Measurements from ENCODE around the gene PTPN22.

The PTPN22 gene

GRCh38 chr1:113846391-113847035, 25.0 kb downstream of the PTPN22 start:
- no peak for DNase-seq

DNA sequence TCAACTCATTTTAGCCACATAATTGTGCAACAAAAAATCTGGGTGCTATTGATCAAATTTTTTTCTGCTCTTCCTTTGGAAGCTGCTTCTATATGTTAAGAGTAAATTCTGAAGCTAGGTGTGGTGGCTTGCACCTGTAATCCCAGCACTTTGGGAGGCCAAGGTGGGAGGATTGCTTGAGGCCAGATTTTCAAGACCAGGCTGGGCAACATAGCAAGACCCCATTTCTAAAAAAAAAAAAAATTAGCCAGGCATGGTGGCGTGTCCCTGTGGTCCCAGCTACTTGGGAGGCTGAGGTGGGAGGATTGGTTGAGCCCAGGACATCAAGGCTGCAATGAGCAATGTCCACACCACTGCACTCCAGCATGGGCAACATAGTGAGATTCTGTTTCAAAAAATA, 35.0 kb downstream of the PTPN22 start:
- DNase-seq = no peak

DNA sequence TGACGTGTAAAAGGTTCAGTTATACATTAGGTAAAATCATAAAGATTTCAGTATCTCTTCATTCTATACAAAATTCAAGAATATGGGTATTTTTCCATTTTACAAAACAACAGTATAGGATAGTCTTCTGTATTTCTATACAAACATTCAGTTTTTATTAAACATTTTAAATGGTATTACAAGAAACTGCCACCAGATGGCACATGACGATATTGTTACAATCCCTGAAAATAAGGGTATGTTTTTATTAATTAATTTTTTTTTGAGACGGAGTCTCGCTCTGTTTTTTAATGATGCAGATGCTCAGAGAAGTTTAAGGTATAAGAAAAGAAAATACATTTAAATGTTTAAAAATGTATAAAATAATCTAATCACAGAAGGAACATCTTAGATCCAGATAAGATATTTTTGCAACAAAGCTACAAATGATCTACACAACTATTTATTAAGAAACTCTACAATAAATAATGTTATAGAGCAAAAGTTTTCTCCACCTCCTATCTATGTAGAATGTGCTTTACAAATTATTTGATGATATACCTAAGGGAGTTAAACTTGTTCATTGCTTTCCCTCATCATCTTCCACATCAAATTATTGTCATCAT, 35.7 kb downstream of the PTPN22 start:
- DNase-seq = peak; percentile 28 to 34

DNA sequence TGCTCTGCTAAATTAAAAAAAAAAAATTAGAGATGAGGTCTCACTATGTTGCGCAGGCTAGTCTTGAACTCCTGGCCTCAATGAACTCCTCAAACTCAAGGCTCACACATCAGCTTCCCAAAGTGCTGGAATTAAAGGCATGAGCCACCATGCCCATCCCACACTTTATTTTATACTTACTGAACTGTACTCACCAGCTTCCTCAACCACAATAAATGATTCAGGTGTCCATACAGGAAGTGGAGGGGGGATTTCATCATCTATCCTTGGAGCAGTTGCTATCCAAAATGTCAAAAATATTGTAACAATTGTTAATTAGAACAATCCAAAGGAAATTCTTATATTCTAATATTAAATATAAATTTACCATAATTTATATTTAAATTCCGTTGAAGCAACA, 36.8 kb downstream of the PTPN22 start:
- DNase-seq = no peak

GRCh38 chr1:113830039-113830438, 41.5 kb downstream of the PTPN22 start:
- DNase-seq = no peak

GRCh38 chr1:113821916-113822315, 49.6 kb downstream of the PTPN22 start:
- DNase-seq = no peak

DNA sequence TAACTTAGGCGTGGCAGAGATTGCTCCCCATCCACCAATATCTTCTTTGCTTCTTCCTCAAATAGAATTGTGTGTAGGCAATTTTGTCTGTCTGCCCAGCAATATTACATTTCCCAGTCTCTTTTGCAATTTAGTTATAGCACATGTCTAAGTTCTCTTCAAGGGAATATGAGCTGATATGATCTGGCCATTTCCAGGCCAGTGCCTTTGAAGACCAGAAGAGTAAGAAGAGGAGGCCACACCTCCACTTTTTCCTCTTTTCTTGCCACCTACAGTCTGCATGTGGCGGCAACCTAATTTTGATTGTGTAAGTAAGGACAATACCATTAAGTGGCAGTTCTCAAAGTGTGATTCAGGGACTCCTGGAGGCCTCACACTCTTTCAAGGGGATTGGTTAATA, 52.9 kb downstream of the PTPN22 start:
- no peak for DNase-seq

DNA sequence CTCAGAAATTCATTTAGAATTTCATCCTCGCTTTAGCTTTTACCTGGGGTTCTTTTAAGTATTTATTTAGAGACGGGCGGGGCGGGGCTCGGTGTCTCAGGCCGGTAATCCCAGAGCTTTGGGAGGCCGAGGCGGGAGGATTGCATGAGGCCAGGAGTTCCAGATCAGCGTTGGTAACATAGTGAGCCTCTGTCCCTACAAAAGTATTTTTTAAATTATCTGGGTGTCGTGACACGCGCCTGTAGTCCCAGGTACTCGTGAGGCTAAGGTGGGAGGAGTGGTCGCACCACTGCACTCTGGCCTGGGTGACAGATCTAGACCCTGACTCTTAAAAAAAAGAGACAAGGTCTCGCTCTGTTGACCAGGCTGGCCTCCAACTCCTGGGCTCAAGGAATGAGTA, 58.3 kb downstream of the PTPN22 start:
- no peak for DNase-seq

DNA sequence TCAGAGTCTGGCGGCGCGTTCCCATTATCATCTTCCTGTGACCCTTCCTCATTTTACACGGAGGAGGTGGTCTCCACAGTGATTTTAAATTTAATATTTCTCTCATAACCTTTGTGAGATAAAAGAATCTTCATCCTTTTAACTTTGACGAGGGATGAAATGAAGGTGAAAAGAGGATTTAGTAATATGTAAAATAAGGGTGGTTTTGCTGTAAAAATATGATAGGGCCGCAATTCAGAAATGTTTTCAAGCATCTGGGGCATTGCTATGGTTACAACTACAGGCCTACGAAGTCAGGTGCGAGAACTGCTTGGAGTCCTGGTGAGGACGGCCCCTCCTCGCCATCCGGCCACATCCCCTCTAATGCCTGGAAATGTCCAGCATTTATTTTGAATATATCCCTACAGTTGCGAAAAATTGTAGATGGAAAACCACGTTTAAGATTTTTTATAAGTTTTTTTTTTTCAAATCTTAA, 58.8 kb downstream of the PTPN22 start:
- DNase-seq = peak in 1 of 2 experiments; percentile 39

GRCh38 chr1:113811888-113812660, 59.4 kb downstream of the PTPN22 start, which contains the start of gene RSBN1:
Gene RSBN1 (minus strand): TSS chr1:113812476. CDS start chr1:113812412, 64 bp downstream.
- DNase-seq = peak; percentile 96 to 98

GRCh38 chr1:113811156-113811887, 60.2 kb downstream of the PTPN22 start:
- peak; percentile 6 to 38 for DNase-seq

DNA sequence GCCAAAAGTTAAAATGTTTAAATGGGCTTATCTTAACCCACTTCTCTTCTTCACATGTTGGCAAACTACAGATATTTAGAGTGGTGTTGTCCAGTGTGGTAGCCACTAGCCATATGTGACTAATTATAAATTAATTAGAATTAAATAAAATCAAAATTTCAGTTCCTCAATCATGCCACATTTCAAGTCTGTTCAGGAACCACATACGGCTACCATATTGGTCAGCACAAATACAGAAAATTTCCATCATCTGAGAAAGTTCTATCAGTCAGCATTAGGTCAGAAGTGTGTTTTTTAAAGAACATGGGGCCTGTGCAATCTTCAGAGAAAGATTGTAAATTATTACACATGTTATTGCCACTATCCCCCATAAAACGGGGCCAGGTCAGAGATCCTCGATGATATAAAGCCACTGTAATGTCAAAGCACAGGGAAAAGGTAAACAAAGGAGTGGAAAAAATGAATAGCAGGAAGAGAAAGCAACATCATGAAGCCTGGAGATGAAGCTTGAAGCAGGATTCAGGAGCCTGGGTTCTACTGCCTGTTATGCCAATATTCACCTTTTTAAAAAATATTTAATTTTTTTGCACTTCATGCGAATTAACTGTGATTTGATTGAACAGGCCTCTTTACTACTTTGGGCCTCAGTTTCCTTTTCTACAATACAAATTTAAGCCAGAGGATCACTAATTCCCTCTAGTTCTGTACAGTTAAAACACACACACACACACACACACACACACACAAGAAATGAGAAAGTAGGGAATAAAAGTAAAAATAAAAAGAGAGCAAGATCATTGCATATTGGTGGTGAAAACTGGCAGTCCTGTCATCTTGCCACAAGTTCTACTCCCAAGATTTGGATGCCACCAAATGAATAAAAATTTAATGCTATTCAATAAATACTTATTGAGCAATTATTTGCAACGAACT, 61.6 kb downstream of the PTPN22 start:
- no peak for DNase-seq

DNA sequence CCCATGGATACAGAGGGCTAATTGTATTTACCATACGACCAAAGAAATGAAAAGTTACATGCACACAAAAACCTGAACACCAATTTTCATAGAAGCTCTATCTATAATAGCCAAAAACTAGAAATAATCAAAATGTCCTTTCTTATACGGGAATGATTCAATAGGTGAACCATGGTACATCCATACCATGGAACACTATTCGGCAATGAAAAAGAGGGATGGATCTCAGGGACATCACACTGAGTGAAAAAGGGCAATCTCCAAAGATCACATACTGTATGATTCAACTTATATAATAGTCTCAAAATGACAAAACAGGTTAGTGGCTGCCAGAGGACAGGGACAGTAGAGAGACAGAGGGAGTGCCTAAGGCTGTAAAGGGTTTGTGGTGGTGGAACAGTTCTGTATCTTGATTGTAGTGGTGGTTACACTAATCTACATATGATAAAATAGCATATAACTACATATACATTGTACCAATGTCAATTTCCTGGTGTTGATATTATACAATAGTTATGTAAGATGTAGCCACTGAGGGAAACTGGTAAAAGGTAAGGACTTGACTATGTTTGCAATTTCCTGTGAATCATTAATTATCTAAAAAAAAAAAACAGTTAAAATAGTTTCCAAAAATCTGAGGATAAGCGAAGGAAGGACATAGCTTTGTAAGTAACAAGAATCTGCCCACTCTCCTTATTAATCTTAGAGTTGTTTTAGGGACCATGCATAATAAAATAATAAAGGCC, 62.9 kb downstream of the PTPN22 start:
- no peak for DNase-seq

DNA sequence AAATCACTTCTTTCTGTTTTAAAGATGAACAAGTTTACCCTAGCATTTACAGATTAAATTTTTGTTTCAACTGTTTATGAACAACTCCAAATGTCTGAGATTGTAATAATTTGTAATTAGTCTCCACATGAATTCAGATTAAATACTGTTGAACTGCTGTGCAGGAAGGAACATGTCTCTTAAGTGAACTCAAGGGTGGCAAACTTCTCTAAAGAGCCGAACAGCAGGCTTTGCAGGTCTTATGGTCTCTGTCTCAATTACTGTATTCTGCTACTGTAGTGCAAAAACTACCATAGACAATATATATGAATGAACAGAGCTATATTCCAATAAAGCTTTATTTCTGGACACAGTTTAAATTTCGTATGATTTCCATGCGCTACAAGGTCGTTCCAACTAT, 65.9 kb downstream of the PTPN22 start:
- no peak for DNase-seq

DNA sequence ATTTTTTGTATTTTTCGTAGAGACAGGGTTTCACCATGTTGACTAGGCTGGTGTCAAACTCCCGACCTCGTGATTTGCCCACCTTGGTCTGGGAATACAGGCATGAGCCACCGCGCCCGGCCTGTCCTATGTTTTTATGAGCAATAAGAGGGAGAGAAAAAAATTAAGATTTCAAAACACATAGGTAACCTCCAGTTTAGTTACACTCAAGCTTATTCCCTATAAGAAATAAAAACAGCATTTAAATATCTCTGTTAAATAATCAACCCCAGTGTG, 66.3 kb downstream of the PTPN22 start:
- no peak for DNase-seq

- no peak for DNase-seq
These were observed 66.9 kb downstream of the PTPN22 start for GRCh38 chr1:113804421-113805255.

DNA sequence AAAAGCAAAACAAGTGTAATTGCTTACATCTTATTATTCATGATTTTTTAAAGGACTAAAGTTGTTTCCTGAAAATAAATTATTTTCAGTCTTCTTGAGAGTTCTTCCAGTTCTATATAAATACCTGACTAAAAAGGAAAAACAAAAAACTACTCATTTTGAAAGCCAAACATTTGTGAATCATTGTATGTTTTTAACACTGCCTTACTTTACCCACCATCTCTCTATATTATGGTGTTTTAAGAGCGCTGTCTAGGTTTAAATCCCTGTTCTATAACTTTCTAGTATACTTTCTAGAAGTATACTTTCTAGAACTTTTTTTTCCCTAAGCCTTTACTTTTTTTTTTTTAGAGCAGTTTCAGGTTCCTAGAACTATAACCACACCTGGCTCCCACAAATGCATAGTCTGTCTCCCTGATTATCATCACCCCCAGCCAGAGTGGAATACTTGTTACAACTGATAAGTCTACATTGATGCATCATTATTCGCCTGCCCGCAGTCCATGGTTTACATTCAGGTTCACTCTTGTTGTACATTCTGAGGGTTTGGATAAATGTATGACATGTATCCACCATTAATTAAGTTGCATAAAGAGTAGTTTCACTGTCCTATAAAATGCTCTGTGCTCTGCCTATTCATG, 69.0 kb downstream of the PTPN22 start:
- DNase-seq = no peak

GRCh38 chr1:113800487-113800886, 71.0 kb downstream of the PTPN22 start:
- DNase-seq = no peak

DNA sequence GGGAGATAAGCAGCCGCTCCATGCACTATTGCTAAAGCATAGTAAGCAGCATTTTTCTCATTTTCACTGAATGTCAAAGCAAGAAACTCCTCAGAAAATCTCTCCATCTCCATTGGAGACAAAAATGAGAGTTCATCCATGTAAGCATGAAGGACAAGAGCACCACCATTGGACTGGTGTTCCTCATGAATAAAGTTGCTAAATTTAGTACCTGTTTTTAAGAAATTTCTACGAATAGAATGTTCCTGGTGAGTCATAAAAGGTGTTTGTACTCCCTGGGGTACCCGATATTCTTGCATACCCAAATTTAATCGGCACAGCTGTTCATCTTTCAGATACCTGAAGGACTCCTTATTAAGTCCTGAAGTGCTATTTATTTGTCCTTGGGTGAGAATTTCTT, 74.0 kb downstream of the PTPN22 start:
- no peak for DNase-seq
